ENCODE data around the gene DGKA.

DNA sequence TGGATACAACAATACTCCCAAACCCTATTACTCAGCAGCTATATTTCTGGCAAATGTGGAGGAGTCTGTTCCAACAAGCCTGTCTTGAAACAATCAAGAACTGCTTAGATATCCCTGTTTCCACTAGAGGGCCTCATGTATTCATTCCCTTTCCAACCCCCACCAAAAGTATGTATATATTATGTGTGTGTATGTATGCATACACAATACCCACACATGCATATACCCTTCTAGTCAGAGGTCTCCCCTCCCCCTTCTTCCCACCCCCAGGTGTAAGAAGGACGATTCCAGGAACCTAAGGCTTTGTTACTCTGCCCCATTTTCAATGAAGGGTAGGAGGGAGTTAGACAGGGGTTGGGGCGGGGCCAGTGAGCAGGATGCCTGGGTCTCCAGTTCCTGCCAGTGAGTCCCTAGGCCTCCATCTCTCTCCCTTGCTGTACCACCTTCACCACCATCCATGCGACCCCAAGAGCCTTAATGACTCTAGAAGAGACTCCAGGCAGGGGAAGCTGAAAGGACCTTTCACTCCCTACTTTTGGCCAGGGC lies at the start of gene DGKA:
- TF ChIP-seq CTCF (conservative IDR thresholded peaks at IDR 0.05; ENCODE audit: low read depth, low read length) (peak; percentile 81), EZH2phosphoT487 (IDR thresholded peaks at IDR 0.05; ENCODE audit: borderline replicate concordance, low read length) (no peak), EZH2 (IDR thresholded peaks at IDR 0.05; ENCODE audit: low read length, unreplicated experiment) (no peak)

Measured in PC-3 (cell line).